HG03520 (cell line): ENCODE results near the gene FAM222A.

Experiments used
- ATAC-seq: cut with Tn5 transposase; IDR thresholded peaks from one replicate; pipeline ENCODE4 v1.9.1; 2021; ENCODE audit warnings: mild to moderate bottlenecking, moderate library complexity; ENCODE audit not compliant: unreplicated experiment

FAM222A gene

DNA sequence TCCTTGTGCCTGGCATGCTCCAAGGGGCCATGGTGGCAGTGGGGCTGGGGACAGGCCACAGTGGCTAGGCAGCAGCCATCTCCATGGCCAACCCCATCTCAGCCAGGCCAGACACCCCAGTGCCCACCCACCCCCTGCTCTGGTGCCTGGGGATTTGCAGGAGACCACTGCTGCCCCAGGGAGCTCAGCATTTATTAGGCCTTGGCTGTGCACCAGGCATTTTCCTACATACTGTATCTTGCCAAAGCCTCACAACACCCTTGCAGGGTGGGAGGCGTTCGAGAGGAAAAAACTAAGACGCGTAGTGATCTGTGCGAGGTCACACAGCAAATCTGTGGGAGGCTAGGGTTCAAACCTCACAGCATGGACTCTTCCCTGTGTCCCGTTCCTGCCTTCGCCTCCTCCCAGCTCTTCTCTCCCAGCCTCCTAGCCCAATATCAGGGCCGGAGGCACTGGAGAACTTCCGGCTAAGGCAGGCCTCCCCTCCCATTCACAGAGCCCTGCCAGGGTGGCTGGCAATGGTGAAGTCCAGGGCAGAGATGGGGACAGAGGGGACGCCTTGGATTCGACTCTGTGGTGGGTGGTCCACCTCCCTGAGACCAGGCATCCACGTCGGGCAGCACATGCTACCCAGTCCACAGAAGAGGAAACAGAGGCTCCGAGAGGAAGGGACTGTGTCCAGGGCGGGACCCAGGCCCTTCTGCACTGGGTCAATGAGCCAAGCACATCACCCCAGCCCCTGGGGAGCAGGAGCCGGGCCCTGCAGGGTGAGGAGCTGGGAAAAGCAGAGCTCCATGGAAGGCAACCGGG is 57.4 kb downstream of the FAM222A start:
- ATAC-seq = no peak

DNA sequence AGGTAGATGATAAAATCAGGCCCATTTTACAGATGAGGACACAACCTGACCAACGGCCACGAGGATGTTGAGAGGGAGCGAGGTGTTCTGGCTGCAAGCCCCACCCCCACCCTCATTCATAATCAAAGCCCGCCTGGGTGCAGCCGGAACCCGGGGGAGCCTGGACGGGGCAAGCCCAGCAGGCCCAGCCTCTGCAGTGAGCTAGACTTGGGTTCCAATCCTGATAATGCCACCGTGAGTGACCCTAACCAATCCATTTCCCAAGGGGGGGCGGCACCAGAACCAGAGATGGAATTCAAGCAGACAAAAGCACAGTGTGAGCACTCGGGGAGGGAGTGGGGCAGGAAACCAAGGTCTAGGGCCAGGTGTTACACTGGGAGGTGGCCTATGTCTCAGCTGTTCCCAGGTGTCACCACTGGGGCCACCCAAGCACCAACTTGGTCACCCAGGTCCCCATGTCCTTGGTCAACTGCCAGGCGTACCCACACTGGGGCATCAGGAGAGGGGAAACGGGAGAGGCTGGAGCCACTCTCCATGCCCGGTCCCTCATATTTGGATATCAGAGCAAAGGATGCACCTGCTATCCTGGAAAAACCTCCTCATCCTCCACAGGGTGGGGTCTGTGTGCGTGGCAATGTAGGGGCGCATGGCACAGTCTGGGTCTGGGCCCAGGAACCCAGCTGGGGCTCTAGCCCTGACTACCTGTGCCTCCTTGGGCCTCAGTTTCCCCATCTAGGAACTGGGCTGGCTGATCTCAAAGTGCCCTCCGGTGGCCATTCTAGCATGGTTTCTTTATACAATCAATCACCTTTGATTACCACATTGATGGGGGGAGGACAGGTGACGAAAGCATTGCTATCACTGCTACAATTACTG is 58.4 kb downstream of the FAM222A start:
- no peak for ATAC-seq

DNA sequence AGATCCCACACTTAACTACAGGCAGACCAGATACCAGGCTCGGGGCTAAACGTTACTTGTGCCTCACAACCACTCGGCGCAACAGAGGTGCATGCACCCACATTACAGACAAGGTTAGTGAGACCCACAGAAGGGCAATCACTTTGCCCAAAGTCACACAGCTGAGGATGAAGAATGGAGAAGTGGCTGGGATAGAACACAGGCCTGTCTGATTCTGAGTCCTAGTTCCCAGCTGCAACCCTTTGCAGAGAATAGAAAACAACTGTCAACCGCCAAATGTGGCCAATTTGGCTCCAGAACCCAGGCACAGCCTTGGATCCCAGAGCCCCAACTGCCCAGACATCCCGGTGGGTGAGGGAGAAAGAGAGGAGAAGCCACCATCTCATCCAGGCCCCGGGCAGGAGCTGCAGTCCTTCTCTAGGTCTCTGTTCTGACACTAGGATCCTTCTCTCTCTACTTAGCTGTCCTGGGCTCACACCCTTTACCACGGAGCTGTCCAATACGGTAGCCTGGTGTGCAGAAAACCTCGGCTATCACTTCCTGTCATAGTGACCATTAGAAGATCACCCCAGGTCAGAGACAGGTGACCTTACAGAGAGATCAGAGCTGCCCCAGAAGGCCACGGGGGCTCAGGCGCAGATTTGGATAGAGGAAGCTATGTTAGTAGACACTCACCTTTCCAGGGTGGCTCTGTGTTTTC is 59.1 kb downstream of the FAM222A start:
- no peak for ATAC-seq

DNA sequence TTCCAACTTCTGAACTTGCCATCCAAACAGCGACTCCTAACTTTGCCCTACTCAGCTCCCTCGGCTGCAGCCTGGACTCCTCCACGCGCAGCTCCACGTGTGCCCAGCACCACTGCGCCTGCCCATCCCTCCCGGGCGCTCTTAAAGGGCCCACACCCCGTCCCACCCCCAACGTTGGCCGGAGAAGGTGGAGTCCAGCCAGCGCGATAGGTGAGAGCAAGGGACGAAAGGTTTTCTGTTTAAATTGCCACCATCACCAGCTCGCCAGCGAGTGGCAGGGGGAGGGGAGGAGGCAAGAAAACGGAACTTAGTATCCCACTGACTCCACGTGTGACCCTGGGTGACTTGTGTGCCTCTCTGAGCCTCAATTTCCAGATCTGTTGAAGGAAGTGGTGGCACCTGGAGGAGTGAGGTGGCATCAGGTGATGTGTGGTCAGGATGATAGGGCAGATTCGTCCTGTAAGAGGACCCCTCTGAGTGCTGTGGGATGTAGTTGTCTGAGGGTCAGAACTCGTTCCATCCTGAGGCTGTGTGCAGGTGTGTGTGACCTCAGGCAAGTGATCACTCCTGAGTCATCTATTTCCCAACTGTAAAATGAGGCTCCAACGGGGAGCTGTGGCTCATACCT is 59.9 kb downstream of the FAM222A start:
- ATAC-seq = no peak

DNA sequence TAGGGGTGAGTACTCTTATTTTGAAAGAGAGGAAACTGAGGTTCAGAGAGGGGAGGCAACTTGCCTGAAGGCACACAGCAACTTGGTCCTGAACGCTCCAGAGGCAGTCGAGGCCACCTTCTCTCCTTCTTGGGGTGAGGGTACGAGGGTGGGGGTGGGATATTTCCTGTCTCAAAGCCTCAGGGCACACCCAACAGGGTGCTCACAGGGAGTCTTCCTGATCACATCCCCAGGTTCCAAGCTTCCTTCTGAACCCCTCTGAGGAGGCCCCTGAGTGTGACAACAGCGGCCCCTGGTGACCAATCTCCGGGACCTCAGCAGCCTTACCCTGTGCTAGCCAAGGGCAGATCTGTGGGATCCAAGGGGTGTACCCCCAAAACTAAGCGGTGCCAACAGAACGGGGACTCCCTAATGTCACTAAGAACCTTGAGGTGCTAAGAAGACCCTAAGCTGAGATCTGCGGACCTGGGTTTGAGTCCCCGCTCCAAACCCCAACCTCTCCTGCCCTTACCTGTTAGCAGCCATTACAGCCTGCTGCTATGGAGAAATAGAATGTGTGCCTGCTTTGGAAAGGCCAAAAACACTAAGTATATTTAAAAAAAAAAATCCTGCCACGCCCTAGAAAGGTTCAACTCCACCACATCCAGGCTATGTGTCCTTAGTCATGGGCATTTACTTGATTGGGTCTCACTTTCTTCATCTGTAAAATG is 61.7 kb downstream of the FAM222A start:
- no peak for ATAC-seq

DNA sequence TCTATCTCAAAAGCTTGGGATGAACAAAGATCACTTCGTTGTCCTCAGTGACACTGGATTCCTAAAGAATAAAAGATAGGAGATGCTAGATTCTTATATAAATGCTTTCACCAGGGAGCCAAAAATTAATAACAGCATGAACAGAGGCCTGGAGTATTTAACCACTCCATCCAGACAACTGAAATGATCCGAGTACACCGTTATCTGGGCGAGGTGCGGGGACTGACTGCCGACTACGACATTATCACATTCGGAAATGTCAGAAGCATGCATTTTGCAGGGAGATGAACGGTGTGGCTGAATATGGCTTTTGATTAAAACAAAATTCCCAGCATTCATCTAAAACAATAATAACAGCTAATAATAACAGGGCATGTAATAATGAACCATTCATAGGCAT is 63.0 kb downstream of the FAM222A start:
- ATAC-seq = no peak

DNA sequence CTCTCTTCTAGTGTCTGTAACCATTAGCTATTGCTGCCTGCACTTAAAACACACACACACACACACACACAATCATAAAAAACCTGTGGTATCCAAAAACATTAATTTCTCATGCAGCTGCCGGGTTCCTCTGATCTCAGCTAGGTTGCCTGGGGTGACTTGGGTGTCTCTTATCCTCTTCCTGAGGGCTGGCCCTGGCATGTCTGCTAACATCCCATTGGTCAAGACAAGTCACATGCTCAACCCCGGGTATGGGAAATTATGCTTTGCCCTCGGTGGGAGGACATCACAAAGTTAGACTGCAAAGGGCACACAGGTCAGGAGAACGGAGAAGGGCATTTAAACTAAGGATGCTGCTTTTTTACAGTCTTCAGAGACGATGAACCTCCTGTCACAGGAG is 63.9 kb downstream of the FAM222A start:
- no peak for ATAC-seq

DNA sequence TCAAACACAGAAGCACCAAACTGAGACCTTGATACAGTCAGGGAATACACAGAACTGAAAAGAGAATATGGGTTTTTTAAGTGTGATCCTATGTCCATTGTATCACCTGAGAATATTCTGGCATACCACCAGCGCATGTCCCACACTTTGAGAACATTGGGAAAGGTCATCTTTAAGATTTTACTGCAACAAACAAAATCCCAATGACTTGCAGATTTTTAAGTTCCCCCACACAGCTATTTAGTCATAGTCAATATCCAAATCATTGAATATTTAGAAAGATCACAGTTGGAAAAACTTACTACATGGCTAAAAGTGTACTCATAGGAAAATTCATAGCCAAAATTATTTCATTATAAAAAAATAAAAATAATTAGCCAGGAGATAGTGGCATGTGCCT is 65.1 kb downstream of the FAM222A start:
- ATAC-seq = no peak

DNA sequence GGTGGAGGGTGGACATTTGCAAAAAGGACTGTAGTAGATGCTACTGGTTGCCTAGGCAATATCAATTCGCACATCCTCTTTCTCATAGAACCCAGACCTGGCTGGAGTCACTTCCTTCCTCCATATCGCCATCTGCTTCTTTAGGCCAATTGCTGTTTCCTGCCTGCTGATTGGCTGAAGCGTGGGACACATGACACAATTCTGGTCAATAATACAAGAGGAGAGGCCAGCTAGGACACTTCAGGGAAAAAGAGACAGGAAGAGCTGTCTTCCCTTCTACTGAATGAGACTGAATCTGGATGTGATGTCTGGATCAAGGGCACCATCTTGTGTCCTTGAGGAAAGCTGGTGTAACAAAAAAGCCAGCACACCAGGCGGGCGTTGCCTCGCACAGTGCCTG is 65.8 kb downstream of the FAM222A start:
- ATAC-seq = no peak

DNA sequence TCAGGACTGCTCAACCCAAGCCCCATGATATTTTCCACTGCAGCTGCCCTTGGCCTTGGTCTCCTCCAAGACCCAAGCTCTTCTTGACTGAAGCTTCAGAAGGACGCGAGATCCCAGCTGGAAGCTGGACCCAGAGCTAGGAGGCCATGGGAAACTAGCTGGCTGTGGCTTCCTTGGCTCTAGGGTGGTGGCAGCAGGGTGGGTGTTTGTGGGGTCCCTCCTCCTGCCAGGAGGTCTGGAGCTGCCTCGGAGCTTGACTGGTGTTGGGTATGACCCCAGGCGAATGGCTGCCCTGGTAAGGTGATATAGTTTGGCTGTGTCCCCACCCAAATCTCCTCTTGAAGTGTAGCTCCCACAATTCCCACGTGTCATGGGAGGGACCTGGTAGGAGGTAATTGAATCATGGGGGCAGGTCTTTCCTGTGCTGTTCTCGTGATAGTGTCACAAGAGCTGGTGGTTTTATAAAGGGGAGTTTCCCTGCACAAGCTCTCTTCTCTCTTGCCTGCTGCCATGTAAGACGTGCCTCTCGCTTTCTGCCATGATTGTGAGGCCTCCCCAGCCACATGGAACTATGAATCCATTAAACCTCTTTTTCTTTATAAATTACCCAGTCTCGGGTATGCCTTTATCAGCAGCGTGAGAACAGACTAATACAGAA is 68.2 kb downstream of the FAM222A start:
- ATAC-seq = no peak

DNA sequence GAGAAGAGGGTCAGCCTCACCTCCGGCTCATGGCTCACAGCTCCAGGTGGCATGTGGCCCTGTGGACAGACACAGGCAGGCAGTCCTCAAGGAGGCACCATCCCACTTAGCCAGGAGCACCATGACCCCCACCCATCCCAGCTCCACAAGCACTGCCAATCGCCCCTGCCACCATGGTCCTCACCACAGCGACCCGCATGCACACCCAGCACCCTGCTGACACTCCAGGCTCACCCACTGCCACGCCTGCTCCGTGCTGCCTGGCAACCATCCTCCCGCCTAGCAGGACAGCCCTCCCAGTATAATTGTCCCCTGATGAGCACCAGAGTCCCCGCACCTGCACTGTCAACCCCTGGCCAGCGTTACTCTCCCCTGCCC is 68.7 kb downstream of the FAM222A start:
- ATAC-seq = no peak

DNA sequence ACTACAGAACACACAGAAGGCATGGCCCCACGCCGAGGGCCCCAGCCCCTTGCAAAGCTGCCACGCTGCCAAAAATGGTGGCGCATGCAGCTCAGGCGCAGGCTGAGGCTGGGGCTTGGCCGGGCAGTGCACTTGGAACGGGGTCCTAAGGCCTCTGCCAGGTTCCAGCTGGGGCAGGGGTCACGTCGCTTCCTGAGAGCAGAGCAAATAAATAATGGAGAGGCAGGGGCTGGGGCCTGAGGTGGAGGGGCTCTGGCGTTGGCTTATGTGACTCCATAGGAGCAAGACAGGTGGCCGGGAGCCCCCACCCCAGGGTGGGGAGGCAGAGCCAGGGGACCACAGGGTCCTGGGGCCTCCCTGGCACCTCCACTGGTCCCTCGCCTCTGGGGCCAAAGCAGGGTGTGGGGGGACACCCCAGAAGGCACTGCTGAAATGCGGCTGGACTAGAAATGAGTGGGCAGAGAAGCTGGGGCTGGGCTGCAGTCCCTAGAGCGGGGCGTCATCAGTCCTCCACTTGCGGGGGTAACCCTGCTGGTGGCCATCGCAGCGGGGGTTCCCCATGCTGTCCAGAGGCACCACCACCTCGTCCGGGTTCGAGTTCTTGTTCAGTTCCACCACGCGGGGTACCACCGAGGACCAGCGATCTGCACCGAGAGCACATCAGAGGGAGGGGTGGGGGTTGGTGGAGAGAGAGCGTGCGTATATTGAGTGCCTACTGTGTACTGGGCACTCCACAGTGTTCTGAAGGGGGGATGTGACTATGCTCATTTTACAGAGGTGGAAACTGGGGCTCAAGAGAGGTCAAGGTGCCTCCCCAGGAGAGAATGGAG is 69.7 kb downstream of the FAM222A start:
- no peak for ATAC-seq

DNA sequence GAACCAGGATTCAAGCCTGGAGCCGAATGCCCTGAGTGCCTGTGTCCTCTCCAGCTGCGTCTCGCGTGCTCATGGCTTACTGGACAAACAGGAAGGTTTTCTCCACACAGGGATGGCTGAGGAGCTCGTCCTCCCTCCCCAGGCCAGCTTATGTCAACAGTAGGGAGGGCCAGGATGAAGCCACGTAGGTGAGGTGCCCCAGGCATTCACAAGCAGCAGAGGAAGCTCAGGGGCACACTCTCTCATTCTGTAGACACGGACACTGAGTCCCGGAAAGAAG is 70.3 kb downstream of the FAM222A start:
- ATAC-seq = no peak

DNA sequence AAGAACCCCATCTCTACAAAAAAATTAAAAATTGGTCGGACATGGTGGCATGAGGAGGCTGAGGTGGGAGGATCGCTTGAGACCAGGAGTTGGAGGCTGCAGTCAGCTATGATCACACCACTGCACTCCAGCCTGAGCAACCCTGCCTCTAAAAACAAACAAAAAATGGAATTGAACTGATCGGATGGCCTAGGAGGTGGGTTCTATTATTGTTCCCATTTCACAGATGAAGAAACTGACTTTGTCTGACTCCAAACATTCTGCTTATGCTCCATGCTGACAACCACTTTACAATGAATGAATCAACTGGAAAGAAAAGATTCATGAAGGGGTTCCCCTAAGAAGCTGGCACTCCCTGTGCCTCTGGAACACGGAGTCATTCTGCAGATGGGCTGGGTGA is 72.2 kb downstream of the FAM222A start:
- ATAC-seq = no peak

DNA sequence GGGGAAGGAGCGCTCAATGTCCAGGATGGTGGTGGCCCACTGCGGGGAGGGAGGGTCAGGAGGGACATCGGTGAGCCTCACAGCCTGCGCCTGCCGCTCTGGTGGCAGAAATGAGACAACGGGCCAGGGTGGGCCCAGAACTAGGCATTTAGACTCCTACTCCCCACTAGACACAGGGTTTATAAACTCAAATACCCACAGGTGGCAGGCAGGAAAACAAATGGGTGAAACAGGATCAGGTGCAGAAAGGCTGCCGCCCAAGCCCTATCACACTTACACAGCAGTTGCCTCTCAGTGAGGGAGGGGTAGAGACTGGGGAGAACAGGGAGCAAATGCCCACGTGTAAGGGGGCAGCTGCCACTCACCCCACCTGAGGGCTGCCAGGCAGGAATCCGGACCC is 73.2 kb downstream of the FAM222A start:
- no peak for ATAC-seq

DNA sequence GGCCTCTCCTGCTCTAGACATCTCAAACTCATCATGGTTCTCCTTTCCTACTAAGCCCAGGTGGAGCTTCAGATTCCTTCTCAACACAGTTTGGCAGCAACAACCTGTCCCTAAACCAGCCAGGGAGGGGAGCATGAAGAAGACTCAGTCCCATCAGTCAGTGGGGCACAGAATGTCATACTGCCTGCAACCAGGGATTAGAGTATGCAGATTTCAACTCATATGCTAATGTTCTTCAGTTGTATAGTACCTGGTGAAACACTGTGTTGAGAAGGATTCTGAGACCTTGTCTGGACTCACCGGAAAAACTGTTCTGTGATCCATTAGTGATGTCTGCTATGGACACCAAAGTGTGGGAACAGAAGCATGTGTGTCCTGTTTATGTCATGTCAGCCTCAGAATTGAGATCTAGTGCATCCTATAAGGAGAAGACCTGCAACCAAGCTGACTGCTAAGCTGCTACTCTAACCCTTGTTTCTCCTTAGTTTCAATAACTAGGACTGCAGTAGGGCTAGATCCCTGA is 76.0 kb downstream of the FAM222A start:
- no peak for ATAC-seq

DNA sequence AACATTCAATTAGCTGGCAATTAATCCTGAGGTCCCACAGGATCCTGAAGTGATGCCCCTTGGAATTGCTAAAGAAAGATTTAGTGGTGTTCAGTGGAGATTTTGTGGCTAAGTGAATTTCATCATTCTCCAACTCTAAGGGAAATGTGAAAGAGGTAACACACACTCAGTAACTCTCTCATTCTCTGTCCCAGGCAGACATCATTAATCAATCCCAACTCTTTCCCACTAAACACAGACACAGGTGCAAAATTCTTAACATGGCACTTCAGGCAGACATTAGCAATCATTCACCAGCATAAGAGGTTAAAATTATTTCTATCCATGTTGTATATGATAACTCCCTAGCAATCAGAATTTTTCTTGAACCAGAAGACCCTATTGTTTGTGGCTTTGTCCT is 79.4 kb downstream of the FAM222A start:
- no peak for ATAC-seq

DNA sequence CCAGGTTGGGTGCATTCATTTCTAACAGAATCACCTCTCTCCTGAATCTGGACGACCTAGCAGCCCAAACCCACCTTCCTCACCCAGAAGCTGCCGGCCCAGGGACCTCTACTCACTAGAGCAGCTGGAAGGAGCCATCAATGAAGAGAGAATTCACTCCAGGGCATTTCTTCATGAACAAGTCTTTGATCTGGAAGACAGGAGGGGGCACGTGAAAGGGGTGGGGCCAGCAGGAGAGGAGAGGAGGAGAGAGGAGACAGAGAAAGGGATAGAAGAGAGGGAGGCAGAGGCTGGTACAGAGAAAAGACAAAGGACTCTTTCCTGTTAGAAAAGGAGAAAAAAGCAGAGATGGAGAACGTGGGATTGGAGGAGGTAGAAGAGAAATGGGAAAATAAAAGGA is 79.8 kb downstream of the FAM222A start:
- no peak for ATAC-seq

DNA sequence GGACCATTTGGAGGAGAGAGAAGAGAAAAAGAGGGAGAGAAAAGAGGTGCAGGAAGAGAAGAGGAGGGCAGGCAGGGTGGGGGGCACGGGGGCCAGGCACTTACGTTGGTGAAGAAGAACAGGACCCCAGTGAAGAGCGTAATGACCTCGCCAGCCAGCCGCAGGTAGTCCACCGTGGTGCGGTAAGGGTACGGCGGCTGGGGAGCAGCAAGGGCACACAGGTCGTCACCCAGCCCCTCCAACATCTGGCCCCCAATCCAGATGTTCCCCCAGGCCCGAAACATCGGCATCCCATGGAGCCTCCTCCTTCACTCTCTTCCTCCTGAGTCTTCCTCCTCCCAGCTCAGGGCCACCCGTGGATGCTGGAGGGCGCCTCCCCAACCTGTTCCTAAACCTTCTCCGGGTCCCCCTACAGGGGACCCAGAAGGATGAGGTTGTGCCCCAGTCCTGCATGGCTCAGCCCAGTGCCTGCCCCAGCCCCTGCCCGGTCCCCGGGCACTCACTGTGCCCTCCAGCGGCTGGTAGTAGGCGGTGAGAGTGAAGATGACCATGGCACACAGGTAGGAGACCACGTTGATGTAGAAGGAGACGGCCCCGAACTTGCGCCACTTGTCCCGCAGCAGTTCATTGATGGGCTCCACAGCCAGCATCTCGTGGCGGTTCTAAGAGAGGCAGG is 80.3 kb downstream of the FAM222A start:
- ATAC-seq = no peak
